OCI-LY1 (cell line): ENCODE measurements around the gene ARFIP1.
"Not testable (repeated sequence)": the region's sequence is repeated elsewhere in the genome, so short reads cannot be mapped to it uniquely, and the experiment has no call there.

Source experiments
- H2AFZ ChIP-seq: fragments of 200-600 bp; sonication (generic), shearing (Covaris generic); 2 replicates; pipeline ENCODE4 v1.6.0; 2014; ENCODE audit warnings: antibody characterized with exemption, mild to moderate bottlenecking, low read length
- H3F3A ChIP-seq: fragments of 200-600 bp; sonication (generic), shearing (Covaris generic); 2 replicates; pipeline ENCODE4 v1.6.0; 2014; ENCODE audit warnings: mild to moderate bottlenecking, antibody characterized with exemption, low read length, moderate library complexity; ENCODE audit not compliant: insufficient read depth
- H3K27ac ChIP-seq: fragments of 200-600 bp; sonication (generic); 2 replicates; pipeline ENCODE4 v1.5.1; 2014; ENCODE audit warnings: low read length, mixed run types, mild to moderate bottlenecking, low read depth; ENCODE audit not compliant: poor library complexity, severe bottlenecking
- H3K27me3 ChIP-seq: fragments of 200-600 bp; sonication (generic); 2 replicates; pipeline ENCODE4 v1.6.0; 2014; ENCODE audit warnings: antibody characterized with exemption, mild to moderate bottlenecking, low read length, moderate library complexity; ENCODE audit not compliant: insufficient read depth
- H3K36me3 ChIP-seq: fragments of 200-600 bp; sonication (generic); 2 replicates; pipeline ENCODE4 v1.6.1; 2014; ENCODE audit warnings: mild to moderate bottlenecking, antibody characterized with exemption, low read length, moderate library complexity, mixed read lengths; ENCODE audit not compliant: insufficient read depth
- H3K4me1 ChIP-seq: fragments of 200-600 bp; sonication (generic); 2 replicates; pipeline ENCODE4 v1.5.1; 2014; ENCODE audit warnings: mild to moderate bottlenecking, low read length, moderate library complexity; ENCODE audit not compliant: insufficient read depth, severe bottlenecking
- H3K4me2 ChIP-seq: fragments of 200-600 bp; sonication (generic), shearing (Covaris generic); 2 replicates; pipeline ENCODE4 v1.6.1; 2014; ENCODE audit warnings: low read length
- H3K4me3 ChIP-seq: fragments of 200-600 bp; sonication (generic); 2 replicates; pipeline ENCODE4 v1.5.1; 2014; ENCODE audit warnings: low read length, low read depth, mild to moderate bottlenecking, mixed read lengths; ENCODE audit not compliant: poor library complexity, severe bottlenecking
- H3K79me2 ChIP-seq: fragments of 200-600 bp; shearing (Covaris generic); 2 replicates; pipeline ENCODE4 v1.6.1; 2016; ENCODE audit warnings: mixed run types, low read length, mixed read lengths; ENCODE audit not compliant: insufficient read depth
- H3K9ac ChIP-seq: fragments of 200-600 bp; sonication (generic), shearing (Covaris generic); 2 replicates; pipeline ENCODE4 v1.6.1; 2014; ENCODE audit warnings: mild to moderate bottlenecking, low read length, mixed read lengths
- H3K9me2 ChIP-seq: fragments of 200-600 bp; sonication (generic), shearing (Covaris generic); 2 replicates; pipeline ENCODE4 v1.6.1; 2014; ENCODE audit warnings: low read depth, mild to moderate bottlenecking, low read length, mixed read lengths
- H3K9me3 ChIP-seq: fragments of 200-600 bp; shearing (Covaris generic); 2 replicates; pipeline ENCODE4 v1.6.1; 2014; ENCODE audit warnings: low read length, mixed read lengths
- H4K20me1 ChIP-seq: fragments of 200-600 bp; sonication (generic), shearing (Covaris generic); 2 replicates; pipeline ENCODE4 v1.6.0; 2016; ENCODE audit warnings: mild to moderate bottlenecking, low read length; ENCODE audit not compliant: insufficient read depth
- CTCF ChIP-seq: fragments of 200-600 bp; sonication (generic), shearing (Covaris generic); IDR thresholded peaks from 2 replicates; pipeline ENCODE4 v1.5.1; 2017; ENCODE audit warnings: mild to moderate bottlenecking, antibody characterized with exemption, low read length, moderate library complexity, mixed read lengths
- EZH2 ChIP-seq: fragments of 200-600 bp; sonication (generic), shearing (Covaris generic); IDR thresholded peaks from 2 replicates; pipeline ENCODE4 v1.8.0; 2017; ENCODE audit warnings: borderline replicate concordance, mixed run types, mild to moderate bottlenecking, antibody characterized with exemption, low read length, moderate library complexity, mixed read lengths

The ARFIP1 gene

GRCh38 chr4:152896811-152897210 is 117.1 kb downstream of the ARFIP1 start:
- Histone ChIP-seq H3K79me2 (no peaks in the 10 kb centered on the region), H3K9ac (no peak overlapping the region), H3K27ac (no peak overlapping the region), H3K4me1 (no peaks in the 10 kb centered on the region), H3K27me3 (no peaks in the 10 kb centered on the region), H3K4me3 (no peak overlapping the region), H3K36me3 (peaks cover 7% of the 10 kb centered on the region; the same call in 1 of the 2 replicates), H4K20me1 (no peaks in the 10 kb centered on the region), H3K9me3 (no peaks in the 10 kb centered on the region), H3K9me2 (no peaks in the 10 kb centered on the region), H2AFZ (no peak overlapping the region), H3K4me2 (no peak overlapping the region), H3F3A (no peaks in the 10 kb centered on the region)
- TF ChIP-seq CTCF, result no peak
- no peak for TF ChIP-seq EZH2

- H3K4me3 ChIP-seq, H3K36me3 ChIP-seq, H2AFZ ChIP-seq, H3K79me2 ChIP-seq, H3K4me2 ChIP-seq, H3K27me3 ChIP-seq, H3F3A ChIP-seq, H3K9me2 ChIP-seq, H4K20me1 ChIP-seq, H3K4me1 ChIP-seq, H3K27ac ChIP-seq, H3K9ac ChIP-seq, H3K9me3 ChIP-seq: not testable (repeated sequence)
Observed at GRCh38 chr4:152898133-152898532, 118.4 kb downstream of the ARFIP1 start.

- H3K79me2 ChIP-seq, result no peaks in the 10 kb centered on the region
- H3K9ac ChIP-seq, result no peak overlapping the region
- no peaks in the 10 kb centered on the region for H3K27me3 ChIP-seq
- no peaks in the 10 kb centered on the region for H3K9me2 ChIP-seq
- no peak overlapping the region for H3K4me2 ChIP-seq
- no peaks in the 10 kb centered on the region for H4K20me1 ChIP-seq
- H3K36me3 ChIP-seq, result no peaks in the 10 kb centered on the region
- H3K9me3 ChIP-seq, result no peaks in the 10 kb centered on the region
- H3F3A ChIP-seq, result no peaks in the 10 kb centered on the region
- no peak overlapping the region for H3K4me3 ChIP-seq
- no peaks in the 10 kb centered on the region for H3K4me1 ChIP-seq
- TF ChIP-seq CTCF, result no peak
- TF ChIP-seq EZH2, result no peak
- no peak overlapping the region for H2AFZ ChIP-seq
- H3K27ac ChIP-seq, result no peak overlapping the region
Observed at GRCh38 chr4:152898606-152899005, 118.9 kb downstream of the ARFIP1 start.

GRCh38 chr4:152900395-152900794 is 120.6 kb downstream of the ARFIP1 start:
- TF ChIP-seq CTCF (no peak), EZH2 (no peak)
- no peaks in the 10 kb centered on the region for H3K4me1 ChIP-seq
- no peaks in the 10 kb centered on the region for H3K36me3 ChIP-seq
- no peak overlapping the region for H3K27ac ChIP-seq
- H4K20me1 ChIP-seq, result no peaks in the 10 kb centered on the region
- H3K79me2 ChIP-seq, result no peaks in the 10 kb centered on the region
- no peaks in the 10 kb centered on the region for H3K9me2 ChIP-seq
- H3K27me3 ChIP-seq, result no peaks in the 10 kb centered on the region
- H3K9me3 ChIP-seq, result no peaks in the 10 kb centered on the region
- no peak overlapping the region for H3K9ac ChIP-seq
- no peaks in the 10 kb centered on the region for H3F3A ChIP-seq
- no peak overlapping the region for H3K4me3 ChIP-seq
- no peak overlapping the region for H3K4me2 ChIP-seq
- no peak overlapping the region for H2AFZ ChIP-seq
